ENCODE data around the gene GET3.

- peak; percentile 83 for TF ChIP-seq POLR2AphosphoS5 (IDR thresholded peaks at IDR 0.05; ENCODE audit: low read depth, low read length)
- peak; percentile 71; the same call in 1 of the 2 replicates for TF ChIP-seq TAF1 (IDR thresholded peaks at IDR 0.05; ENCODE audit: borderline replicate concordance, low read depth, low read length)
Observed at GRCh38 chr19:12723641-12724426, 13.5 kb upstream of the GET3 start, which contains the start of gene TNPO2.

All from GM12892 (cell line).